GM13977 (cell line): Measurements from ENCODE around the gene MLLT11.
"Not testable (repeated sequence)": the region's sequence is repeated elsewhere in the genome, so short reads cannot be mapped to it uniquely, and the experiment has no call there.

Experiments
- DNase-seq: peaks from one replicate; pipeline ENCODE4 v3.0.0; 2012; ENCODE audit warnings: low spot score
- CTCF ChIP-seq: IDR thresholded peaks from 2 replicates; pipeline ENCODE4 v1.5.1; 2012; ENCODE audit warnings: mild to moderate bottlenecking, control low read depth; ENCODE audit not compliant: insufficient read depth; ENCODE audit errors: extremely low read depth, missing control alignments
- in situ Hi-C: fragments of 300-500 bp; cut with MboI; formaldehyde crosslinking; loops from one replicate; pipeline ENCODE4 v1.12.0; 2022; ENCODE audit warnings: low sequenced_read_pairs, low pct_unique_long_range_greater_than_20kb, mixed read lengths, inconsistent platforms; ENCODE audit not compliant: unreplicated experiment

MLLT11 gene

DNA sequence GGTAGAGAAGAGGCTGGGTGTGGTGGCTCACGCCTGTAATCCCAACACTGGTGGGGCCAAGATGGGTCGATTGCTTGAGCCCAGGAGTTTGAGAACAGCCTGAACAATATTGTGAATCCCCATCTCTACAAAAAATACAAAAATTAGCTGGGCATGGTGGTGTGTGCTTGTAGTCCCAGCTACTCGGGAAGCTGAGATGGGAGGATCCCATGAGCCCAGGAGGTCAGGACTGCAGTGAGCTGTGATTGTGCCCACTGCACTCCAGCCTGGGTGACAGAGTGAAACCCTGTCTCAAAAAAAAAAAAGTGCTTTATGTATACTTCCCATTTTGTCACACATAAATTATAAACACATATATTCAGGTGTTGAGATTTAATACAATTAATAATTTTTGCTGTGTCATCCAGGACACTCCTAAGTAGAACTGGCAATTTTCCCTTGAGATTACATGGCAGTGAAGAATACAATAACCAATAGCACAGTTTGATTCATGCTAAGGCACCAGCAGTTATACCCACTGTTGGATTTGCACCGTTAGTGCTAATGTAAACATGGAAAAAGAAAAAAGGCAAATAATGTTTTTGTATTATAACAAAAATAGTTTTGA is 25.9 kb downstream of the MLLT11 start:
- DNase-seq = no peak
- no peak for TF ChIP-seq CTCF
- in situ Hi-C loops = no loop called here

GRCh38 chr1:151097426-151097825 is 37.2 kb downstream of the MLLT11 start:
- in situ Hi-C loops, DNase-seq: not testable (repeated sequence)

DNA sequence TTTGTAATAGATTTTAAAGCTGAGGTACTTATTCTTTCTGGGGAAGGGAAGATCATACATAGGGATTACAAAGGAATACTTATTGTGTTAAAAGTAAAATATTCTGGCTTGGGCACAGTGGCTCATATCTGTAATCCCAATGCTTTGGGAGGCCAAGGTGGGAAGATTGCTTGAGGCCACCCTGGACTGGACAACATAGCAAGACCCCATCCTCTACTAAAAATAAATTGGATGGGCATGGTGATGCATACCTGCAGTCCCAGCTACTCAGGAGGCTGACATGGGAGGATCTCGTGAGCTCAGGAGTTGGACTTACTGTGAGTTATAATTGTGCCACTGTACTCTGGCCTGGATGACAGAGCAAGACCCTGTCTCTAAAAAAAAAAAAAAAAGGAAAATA is 37.9 kb downstream of the MLLT11 start:
- in situ Hi-C loops = no loop called here
- no peak for DNase-seq
- TF ChIP-seq CTCF = no peak

DNA sequence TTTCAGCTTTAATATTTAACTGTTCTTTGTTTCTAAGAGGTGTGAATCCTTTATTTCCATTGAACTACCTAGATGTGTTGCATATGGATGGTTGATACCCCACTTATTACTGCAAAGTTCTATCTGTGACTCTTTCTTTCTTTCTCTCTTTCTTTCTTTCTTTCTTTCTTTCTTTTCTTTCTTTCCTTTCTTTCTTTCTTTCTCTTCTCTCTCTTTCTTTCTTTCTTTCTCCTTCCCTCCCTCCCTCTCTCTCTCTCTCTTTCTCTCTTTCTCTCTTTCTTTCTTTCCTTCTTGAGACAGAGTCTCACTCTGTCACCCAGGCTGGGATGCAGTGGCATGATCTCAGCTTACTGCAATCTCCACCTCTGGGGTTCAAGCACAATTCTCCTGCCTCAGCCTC is 44.4 kb downstream of the MLLT11 start:
- DNase-seq = no peak
- no peak for TF ChIP-seq CTCF
- in situ Hi-C loops = no loop called here

DNA sequence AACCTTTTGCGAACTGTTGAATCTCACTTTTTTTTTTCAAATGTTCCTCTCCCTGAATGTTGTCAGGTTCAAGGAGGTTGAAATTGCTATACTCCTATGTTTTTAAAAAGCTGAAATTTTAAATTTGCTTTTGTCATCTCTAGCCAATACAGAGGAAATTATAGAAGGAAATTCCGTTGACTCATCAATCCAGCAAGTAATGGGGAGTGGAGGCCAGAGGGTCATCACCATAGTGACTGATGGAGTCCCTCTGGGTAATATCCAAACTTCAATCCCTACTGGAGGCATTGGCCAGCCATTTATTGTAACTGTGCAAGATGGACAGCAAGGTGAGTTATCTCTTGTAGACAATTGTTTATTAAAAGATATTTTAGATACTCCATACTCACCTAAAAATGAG is 46.7 kb downstream of the MLLT11 start:
- DNase-seq = no peak
- TF ChIP-seq CTCF = no peak
- in situ Hi-C loops = no loop called here

DNA sequence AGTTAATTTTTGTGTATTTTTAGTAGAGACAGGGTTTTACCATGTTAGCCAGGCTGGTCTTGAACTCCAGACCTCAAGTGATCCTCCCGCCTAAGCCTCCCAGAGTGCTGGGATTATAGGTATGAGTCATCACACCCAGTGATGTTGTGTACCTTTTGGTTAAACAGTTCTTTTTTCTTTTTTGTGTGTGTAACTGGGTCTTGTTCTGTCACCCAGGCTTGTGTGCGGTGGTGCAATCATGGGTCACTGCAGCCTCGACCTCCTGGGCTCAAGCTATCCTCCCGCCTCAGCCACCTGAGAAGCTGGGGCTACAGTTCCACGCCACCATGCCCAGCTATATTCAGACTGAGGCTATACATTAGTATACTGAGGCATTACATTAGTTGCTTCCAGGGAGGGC is 48.1 kb downstream of the MLLT11 start:
- in situ Hi-C loops = no loop called here
- no peak for DNase-seq
- TF ChIP-seq CTCF = no peak

- DNase-seq = no peak
- in situ Hi-C loops = no loop called here
- TF ChIP-seq CTCF = no peak
Observed at GRCh38 chr1:151113877-151114276, 53.7 kb downstream of the MLLT11 start.
